Retinal pigment epithelial cell (primary cell): ENCODE data around the gene GAB2.
"Not testable (repeated sequence)": the region's sequence is repeated elsewhere in the genome, so short reads cannot be mapped to it uniquely, and the experiment has no call there.

Experiments used
- DNase-seq: peaks from one replicate; pipeline ENCODE4 v3.0.0-alpha.2; 2010; ENCODE audit warnings: low read depth
- H3K4me3 ChIP-seq: 2 replicates; pipeline ENCODE4 v1.5.1; 2011; ENCODE audit warnings: mild to moderate bottlenecking, low read length, control low read depth, moderate library complexity
- TF ChIP-seq, protein P1 (sequence below): conservative IDR thresholded peaks from 2 replicates; pipeline ENCODE4 v1.5.1; 2011; ENCODE audit warnings: low read depth, low read length, control low read depth, inconsistent platforms

Gene GAB2

DNA sequence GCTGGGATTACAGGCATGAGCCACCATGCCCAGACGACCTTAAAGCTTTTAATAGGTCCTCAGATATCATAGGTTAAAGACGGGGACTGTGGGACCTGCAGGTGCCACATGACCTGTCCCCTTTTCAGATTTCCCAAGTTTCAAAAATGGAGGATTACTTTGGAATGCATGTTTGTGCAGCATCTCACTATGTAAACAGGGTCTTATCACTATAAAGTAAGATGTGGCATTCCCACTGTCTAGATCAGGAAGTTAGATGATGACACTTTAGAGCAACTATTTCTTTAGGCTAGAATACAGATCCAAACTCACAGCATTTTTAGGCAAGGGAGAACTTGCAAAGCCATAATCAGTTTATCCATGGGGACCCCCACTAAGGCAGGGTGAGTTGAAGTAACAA is 136.1 kb downstream of the GAB2 start:
- no peak overlapping the region for H3K4me3 ChIP-seq
- no peak for DNase-seq
- TF ChIP-seq, protein P1, sequence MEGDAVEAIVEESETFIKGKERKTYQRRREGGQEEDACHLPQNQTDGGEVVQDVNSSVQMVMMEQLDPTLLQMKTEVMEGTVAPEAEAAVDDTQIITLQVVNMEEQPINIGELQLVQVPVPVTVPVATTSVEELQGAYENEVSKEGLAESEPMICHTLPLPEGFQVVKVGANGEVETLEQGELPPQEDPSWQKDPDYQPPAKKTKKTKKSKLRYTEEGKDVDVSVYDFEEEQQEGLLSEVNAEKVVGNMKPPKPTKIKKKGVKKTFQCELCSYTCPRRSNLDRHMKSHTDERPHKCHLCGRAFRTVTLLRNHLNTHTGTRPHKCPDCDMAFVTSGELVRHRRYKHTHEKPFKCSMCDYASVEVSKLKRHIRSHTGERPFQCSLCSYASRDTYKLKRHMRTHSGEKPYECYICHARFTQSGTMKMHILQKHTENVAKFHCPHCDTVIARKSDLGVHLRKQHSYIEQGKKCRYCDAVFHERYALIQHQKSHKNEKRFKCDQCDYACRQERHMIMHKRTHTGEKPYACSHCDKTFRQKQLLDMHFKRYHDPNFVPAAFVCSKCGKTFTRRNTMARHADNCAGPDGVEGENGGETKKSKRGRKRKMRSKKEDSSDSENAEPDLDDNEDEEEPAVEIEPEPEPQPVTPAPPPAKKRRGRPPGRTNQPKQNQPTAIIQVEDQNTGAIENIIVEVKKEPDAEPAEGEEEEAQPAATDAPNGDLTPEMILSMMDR, result no peak

DNA sequence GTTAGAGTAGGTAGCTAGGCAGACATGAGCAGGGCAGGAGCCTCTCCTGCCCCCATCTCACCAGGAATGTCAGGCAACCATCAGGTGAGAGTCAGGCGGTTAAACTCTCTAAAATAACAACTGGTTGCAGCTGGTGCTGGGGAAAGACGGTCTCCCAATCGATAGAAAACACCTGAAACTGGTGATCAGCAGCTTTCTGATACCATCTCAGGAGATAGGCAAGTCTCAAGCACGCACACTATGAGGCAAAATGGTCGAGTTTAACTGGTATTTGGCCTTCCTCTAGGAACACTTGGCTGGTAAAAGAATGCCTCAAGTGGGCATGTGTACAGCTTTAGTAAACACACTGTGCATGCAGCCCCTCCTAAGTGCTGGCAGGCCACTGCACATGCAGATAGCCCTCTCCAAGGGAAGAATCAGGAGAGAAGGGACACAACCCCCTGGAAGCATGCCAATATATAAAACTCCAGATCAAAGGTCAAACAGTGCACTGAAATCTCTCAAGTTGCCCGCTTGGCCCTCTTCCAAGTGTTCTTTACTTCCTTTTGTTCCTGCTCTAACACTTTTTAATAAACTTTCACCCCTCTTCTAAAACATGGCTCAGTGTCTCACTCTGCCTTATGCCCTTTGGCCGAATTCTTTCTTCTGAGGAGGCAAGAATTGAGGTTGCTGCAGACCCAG is 140.2 kb downstream of the GAB2 start:
- TF ChIP-seq, protein P1, result no peak
- H3K4me3 ChIP-seq, result no peak overlapping the region
- DNase-seq, result no peak

DNA sequence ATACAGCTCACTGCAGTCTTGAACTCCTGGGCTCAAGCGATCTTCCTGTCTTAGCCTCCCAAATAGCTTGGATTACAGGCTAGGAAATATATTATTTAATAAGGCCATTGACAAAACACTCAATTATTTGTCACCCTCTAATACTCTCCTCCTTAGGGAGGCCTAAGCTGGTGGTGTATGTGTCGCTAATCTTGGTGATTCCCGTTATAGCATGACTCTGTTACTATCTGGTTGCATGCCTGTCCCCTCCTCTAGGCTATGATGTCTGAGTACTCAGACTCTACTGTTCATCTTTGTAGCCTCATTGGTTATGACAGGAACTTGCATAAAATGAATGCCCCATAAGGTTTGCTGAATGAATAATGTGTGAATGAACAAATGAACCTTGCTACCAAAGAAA is 141.3 kb downstream of the GAB2 start:
- TF ChIP-seq, protein P1, result no peak
- no peak overlapping the region for H3K4me3 ChIP-seq
- no peak for DNase-seq

DNA sequence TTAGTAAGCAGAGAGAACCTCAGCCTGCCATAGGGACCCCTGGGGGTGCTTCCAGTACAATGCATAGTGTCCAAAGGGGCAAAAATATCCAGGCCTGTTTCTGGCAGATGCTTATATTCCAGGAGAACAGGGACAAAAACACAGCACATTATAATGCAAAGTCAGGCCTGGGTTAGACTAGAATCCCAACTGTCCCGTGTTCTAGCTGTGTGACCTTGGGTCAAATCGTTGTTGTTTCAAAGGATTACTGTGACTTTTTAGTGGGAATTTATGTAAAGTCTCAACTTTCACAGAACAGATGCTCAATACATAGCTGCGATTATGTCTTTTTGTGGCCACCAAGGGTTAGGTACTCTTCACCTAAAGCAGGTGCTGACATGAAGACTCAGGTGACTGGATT is 142.9 kb downstream of the GAB2 start:
- TF ChIP-seq, protein P1, result no peak
- H3K4me3 ChIP-seq, result no peak overlapping the region
- no peak for DNase-seq

DNA sequence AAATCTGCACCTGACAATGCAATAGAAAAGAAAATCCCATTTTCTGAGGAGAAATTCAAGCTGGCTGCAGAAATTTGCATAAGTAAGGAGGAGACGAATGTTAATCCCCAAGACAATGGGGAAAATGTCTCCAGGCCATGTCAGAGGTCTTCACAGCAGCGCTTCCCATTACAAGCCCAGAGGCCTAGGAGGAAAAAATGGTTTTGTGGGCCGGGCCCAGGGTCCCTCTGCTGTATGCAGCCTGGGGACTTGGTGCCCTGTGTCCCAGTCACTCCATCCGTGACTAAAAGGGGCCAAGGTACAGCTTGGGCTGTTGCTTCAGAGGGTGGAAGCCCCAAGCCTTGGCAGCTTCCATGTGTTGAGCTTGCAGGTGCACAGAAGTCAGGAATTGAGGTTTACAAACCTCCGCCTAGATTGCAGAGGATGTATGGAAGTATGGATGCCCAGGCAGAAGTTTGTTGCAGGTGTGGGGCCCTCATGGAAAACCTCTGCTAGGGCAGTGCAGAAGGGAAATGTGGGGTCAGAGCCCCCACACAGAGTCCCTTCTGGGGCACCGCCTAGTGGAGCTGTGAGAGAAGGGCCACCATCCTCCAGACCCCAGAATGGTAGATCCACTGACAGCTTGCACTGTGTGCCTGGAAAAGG is 144.9 kb downstream of the GAB2 start:
- H3K4me3 ChIP-seq, DNase-seq: not testable (repeated sequence)

DNA sequence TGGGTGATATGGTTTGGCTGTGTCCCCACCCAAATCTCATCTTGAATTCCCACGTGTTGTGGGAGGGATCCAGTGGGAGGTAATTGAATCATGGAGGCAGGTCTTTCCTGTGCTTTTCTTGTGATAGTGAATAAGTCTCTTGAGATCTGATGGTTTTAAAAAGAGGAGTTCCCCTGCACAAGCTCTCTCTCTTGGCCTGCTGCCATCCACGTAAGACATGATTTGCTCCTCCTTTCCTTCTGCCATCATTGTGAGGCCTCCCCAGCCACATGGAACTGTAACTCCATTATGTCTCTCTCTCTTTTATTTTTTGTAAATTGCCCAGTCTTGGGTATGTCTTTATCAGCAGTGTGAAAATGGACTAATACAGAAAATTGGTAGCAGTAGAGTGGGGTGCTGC is 145.8 kb downstream of the GAB2 start:
- not testable (repeated sequence) for DNase-seq, H3K4me3 ChIP-seq

DNA sequence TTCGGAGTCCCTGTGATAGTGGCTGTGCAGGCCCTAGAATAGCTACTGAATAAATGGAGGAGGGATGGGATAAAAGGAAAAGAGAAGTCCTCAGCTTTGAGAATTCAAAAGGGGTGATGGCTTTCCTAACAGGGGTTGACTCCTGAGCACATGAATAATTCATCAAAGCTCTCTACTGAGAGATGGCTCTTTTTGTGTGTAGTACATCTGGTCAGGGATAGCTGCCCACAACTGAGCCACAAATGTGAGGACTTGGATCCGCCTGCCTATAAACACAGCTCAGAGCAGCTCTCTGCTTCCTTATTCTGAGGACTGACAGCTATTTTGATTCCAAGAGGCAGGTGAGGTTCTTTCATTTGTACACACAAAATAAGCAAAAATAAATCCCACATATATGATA is 146.6 kb downstream of the GAB2 start:
- no peak overlapping the region for H3K4me3 ChIP-seq
- TF ChIP-seq, protein P1, result no peak
- DNase-seq, result no peak

DNA sequence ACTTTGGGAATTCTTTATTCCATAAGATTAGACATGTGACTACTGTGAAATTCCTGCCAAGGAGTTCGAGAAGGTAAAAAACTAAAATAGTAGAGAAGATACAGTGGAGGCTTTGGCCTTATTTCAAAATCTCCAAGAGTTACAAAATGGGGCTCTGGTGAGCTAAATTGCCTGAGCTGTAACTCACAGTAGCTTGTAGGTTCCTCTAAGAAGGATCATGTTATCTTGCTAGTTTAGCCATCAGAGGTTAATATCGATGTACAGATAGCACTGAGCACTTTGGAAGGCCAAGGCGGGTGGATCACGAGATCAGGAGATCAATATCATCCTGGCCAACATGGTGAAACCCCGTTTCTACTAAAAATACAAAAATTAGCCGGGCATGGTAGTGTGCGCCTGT is 147.8 kb downstream of the GAB2 start:
- TF ChIP-seq, protein P1, result no peak
- no peak for DNase-seq
- H3K4me3 ChIP-seq, result no peak overlapping the region
